KMS-11 (cell line): ENCODE measurements around the gene CAPN9.
"Not testable (repeated sequence)": the region's sequence is repeated elsewhere in the genome, so short reads cannot be mapped to it uniquely, and the experiment has no call there.

Experiments
- H2AFZ ChIP-seq: fragments of 200-600 bp; sonication (generic); 2 replicates; pipeline ENCODE4 v1.6.1; 2016; ENCODE audit warnings: antibody characterized with exemption, mixed run types, low read depth
- H3K27ac ChIP-seq: fragments of 200-600 bp; sonication (generic); 2 replicates; pipeline ENCODE4 v1.6.1; 2016; ENCODE audit warnings: mild to moderate bottlenecking, mixed run types
- H3K27me3 ChIP-seq: fragments of 200-600 bp; sonication (generic); 2 replicates; pipeline ENCODE4 v1.6.1; 2017; ENCODE audit warnings: mild to moderate bottlenecking, low read depth, mixed run types, moderate library complexity; ENCODE audit not compliant: insufficient read depth
- H3K36me3 ChIP-seq: fragments of 200-600 bp; sonication (generic); 2 replicates; pipeline ENCODE4 v1.6.1; 2017; ENCODE audit warnings: mild to moderate bottlenecking, mixed run types; ENCODE audit not compliant: insufficient read depth
- H3K4me1 ChIP-seq: fragments of 200-600 bp; sonication (generic); 2 replicates; pipeline ENCODE4 v1.6.1; 2016; ENCODE audit warnings: mild to moderate bottlenecking, low read depth, mixed run types; ENCODE audit not compliant: poor library complexity, severe bottlenecking
- H3K4me2 ChIP-seq: fragments of 200-600 bp; sonication (generic); 2 replicates; pipeline ENCODE4 v1.7.0; 2016; ENCODE audit warnings: mild to moderate bottlenecking, mixed run types
- H3K4me3 ChIP-seq: fragments of 200-600 bp; sonication (generic); IDR thresholded peaks from 2 replicates; pipeline ENCODE4 v1.6.1; 2017; ENCODE audit warnings: low read depth, low read length, mixed read lengths; ENCODE audit not compliant: insufficient read depth
- H3K79me2 ChIP-seq: fragments of 200-600 bp; sonication (generic); 2 replicates; pipeline ENCODE4 v1.6.1; 2016; ENCODE audit warnings: low read depth, mixed run types; ENCODE audit not compliant: insufficient read depth
- H3K9ac ChIP-seq: fragments of 200-600 bp; sonication (generic); 2 replicates; pipeline ENCODE4 v1.6.1; 2016; ENCODE audit warnings: mild to moderate bottlenecking, mixed run types
- H4K20me1 ChIP-seq: fragments of 200-600 bp; sonication (generic); 2 replicates; pipeline ENCODE4 v1.6.1; 2016; ENCODE audit warnings: mild to moderate bottlenecking, mixed run types; ENCODE audit not compliant: insufficient read depth
- TF ChIP-seq, protein P1 (sequence below): fragments of 200-600 bp; sonication (generic); conservative IDR thresholded peaks from 2 replicates; pipeline ENCODE4 v1.6.1; 2017; ENCODE audit warnings: low read depth, mild to moderate bottlenecking, antibody characterized with exemption, low read length, moderate library complexity, mixed read lengths

Gene CAPN9

DNA sequence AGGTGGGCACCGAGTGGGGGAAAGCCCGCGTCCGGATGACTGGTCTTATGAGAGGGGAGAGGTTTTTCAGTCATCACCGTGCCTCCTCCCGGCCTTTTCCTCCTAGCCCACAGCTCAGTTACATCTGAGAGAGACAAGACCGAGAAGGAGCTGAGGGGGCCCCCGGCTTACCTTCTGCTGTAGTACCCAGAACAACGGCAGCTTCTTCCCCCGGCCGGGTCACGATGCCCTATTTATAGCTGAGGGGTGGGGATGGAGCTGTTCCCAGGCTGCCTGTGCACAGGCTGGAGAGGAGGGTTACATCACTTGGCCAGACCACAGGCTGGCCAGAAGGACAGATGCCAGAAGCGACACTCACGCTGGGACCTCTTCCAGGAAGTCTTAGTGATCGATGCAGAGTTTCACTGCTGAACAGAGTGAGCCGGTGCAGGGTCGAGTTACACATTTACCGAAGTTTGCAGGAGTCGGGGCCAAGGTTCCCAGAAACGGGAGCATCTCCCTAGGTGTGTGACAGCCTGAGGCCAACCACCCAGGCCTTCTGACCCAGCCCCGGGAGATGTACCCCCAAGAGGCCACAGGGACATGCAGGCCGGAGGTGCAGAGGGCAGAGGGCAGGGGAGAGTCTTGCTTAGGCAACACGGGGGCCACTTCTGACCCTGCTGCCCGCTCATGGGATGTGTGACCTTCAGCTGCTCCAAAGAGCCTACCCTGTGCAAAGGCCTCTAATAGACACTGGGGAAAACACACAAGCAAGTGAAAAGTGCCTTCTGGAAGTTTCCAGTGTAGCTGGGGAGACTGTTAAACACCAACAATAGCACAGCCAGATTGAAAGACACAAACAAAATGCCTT is 33.0 kb upstream of the CAPN9 start, which contains the start of gene AGT:
Gene AGT, minus strand, starts transcription at position 208 of the 850 bp plus-strand sequence. CDS start 3,299 bp downstream, outside the sequence.
- Histone ChIP-seq H3K4me2 (no peak within 1 kb of the TSS), H3K27ac (no peak within 1 kb of the TSS), H3K4me3 (no peak within 1 kb of the TSS), H3K27me3 (no peaks in the 10 kb centered on the region), H3K36me3 (no peaks in the 10 kb centered on the region), H3K4me1 (no peaks in the 10 kb centered on the region), H4K20me1 (no peaks in the 10 kb centered on the region), H2AFZ (no peak within 1 kb of the TSS), H3K9ac (no peak within 1 kb of the TSS), H3K79me2 (no peaks in the 10 kb centered on the region)
- TF ChIP-seq, protein P1, sequence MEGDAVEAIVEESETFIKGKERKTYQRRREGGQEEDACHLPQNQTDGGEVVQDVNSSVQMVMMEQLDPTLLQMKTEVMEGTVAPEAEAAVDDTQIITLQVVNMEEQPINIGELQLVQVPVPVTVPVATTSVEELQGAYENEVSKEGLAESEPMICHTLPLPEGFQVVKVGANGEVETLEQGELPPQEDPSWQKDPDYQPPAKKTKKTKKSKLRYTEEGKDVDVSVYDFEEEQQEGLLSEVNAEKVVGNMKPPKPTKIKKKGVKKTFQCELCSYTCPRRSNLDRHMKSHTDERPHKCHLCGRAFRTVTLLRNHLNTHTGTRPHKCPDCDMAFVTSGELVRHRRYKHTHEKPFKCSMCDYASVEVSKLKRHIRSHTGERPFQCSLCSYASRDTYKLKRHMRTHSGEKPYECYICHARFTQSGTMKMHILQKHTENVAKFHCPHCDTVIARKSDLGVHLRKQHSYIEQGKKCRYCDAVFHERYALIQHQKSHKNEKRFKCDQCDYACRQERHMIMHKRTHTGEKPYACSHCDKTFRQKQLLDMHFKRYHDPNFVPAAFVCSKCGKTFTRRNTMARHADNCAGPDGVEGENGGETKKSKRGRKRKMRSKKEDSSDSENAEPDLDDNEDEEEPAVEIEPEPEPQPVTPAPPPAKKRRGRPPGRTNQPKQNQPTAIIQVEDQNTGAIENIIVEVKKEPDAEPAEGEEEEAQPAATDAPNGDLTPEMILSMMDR: no peak

DNA sequence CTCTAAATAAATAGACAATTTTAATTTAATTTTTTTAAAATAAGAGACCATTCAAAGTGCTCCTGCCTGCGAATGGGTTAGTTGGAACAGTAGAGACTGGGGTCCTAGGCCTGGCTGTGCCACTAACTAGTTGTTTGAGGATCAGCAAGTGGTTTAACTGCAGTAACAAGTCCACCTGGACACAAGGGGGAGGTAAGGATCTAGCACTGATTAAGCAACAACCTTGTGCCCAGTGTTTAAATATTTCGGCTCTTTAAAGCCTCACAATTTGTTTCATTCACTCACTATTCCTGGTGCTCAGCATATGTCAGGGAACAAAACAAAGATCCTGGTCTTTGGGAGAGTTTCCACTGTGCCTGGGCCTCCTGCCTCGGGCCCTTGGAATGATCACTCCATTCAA is 31.7 kb upstream of the CAPN9 start:
- H3K27me3 ChIP-seq: no peaks in the 10 kb centered on the region

GRCh38 chr1:230716453-230716852 is 30.7 kb upstream of the CAPN9 start:
- not testable (repeated sequence) for H3K79me2 ChIP-seq, H3K36me3 ChIP-seq, H3K4me3 ChIP-seq, H3K27me3 ChIP-seq, H3K4me2 ChIP-seq, H3K9ac ChIP-seq, H3K4me1 ChIP-seq, H3K27ac ChIP-seq, H2AFZ ChIP-seq, H4K20me1 ChIP-seq

More for the DNA sequence above, 31.7 kb upstream of the CAPN9 start:
- Histone ChIP-seq H3K9ac (no peak overlapping the region), H3K4me1 (no peaks in the 10 kb centered on the region), H3K36me3 (no peaks in the 10 kb centered on the region), H3K4me3 (no peak overlapping the region), H3K79me2 (no peaks in the 10 kb centered on the region), H2AFZ (no peak overlapping the region), H3K27ac (no peak overlapping the region), H3K4me2 (no peak overlapping the region), H4K20me1 (no peaks in the 10 kb centered on the region)
- TF ChIP-seq, protein P1: no peak

DNA sequence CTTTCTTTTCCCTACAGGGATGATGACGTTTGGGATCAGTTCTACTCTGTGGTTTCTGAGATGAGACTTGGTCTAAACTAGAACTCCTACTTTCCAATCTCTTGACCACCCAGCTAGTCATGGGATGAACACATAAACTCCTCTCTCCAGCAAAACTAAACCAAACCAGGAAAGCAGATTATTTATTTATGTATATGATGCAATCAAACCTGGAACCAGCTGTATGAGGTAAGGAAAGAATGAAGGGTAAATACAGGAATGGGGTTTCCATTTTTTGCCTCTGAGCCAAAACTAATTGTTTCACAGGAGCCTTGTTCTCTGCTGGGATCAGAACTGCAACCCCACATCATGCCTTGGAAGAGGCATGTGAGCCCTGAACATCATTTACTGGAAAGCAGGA is 29.9 kb upstream of the CAPN9 start:
- H3K36me3 ChIP-seq: no peaks in the 10 kb centered on the region

GRCh38 chr1:230721849-230722522 is 25.2 kb upstream of the CAPN9 start:
- H3K27me3 ChIP-seq, H3K4me1 ChIP-seq, H3K4me2 ChIP-seq, H4K20me1 ChIP-seq, H3K27ac ChIP-seq, H3K4me3 ChIP-seq, H3K9ac ChIP-seq, H2AFZ ChIP-seq, H3K79me2 ChIP-seq, H3K36me3 ChIP-seq: not testable (repeated sequence)

More for the DNA sequence above, 29.9 kb upstream of the CAPN9 start:
- Histone ChIP-seq H3K4me2 (no peak overlapping the region), H3K27ac (no peak overlapping the region), H2AFZ (no peak overlapping the region), H3K79me2 (no peaks in the 10 kb centered on the region), H4K20me1 (no peaks in the 10 kb centered on the region), H3K9ac (no peak overlapping the region), H3K4me1 (no peaks in the 10 kb centered on the region), H3K4me3 (no peak overlapping the region), H3K27me3 (no peaks in the 10 kb centered on the region)
- TF ChIP-seq, protein P1: no peak
